CD4-positive, alpha-beta T cell treated with Interleukin-15 for 4 hours (primary cell): Measurements from ENCODE around the gene COL5A1.

ENCODE experiments used
- DNase-seq: peaks from one replicate; pipeline ENCODE4 v3.0.0-alpha.2; 2020; ENCODE audit warnings: low spot score

Gene COL5A1

DNA sequence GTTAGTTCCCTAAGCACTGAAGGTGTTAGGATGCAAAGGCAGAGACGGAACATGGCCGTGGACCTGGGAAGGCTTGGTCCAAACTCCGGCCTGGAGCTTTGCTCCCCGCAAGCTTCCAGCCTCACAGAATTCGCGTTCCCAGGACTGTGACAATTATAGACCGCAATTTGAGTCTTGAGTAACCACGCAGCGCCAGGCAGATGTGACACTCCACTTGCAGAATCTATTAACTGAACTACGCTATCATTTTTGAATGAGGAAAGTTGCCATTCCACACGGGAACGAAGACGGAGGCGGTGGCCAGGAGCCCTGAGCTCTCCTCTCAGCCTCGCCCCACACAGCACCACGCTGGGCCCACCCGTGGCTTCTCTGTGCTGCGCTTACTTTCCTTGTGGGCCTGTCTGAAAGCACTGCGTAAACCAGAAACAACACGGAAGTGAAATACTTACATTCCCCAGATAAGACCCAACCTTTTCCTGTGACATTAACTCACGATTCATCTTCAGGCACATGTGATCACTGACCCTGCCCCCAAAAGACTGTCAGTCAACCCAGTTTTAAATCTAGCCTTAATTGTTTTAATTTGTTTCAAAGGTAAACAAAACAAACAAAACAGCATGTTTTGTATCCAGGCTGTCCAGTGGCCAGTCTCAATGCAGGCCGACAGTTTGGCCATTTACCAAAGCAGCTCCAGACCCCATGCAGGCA lies 16.1 kb upstream of the COL5A1 start:
- no peak for DNase-seq

DNA sequence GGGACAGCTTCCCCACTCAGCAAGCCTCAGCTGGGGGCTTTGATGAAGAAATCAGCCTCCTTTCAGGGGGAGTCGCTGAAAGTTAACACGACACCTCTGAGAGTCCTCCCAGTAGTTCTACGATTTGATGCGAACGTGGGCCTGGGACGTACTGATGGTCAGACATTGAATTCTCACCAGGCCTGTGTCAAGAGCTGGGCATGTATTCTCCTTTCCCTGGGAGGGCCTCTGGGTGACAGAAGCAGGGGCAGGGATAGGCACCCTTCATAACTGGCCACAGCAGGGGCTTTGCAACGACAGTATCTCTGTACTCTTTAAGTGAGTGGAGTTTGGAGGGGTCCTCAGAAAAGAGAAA lies 15.6 kb upstream of the COL5A1 start:
- DNase-seq = no peak

DNA sequence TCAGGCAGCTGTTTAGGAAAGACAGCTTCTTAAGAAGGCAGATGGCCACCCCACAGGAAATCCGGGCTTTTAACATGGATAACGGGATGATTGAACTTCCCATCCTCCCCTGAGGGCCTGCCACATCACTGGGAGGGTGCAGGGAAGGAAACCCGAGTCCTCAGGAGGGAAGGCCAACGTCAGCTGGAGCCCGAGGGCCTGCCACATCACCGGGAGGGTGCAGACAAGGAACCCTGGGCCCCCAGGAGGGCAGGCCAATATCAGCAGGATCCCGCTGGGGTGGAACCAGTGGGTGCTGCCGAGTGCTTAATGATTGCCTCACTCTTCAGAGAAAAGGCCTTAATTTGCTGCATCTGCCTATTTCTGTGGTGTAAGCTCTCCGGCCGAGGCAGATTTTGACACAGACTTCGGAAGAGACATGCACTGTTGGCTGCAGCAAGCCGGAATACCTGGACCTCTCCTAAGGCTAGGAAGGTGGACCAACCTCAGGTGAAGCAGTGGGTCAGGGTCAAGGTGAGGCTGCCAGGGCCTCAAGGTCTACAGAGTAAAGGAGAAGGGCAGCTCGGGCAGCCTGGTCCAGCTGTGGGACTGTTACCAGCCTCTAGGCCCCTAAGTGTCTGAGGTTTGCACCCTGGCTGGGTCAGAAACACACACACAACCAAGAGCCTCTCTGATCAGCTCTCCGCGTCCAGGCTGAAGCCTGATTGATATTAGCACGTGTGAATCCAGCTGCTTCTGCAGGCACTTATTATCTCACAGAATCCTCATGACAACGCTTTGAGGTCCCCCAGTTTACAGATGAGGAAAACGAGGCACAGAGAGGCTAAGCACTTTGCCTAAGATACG lies 14.8 kb upstream of the COL5A1 start:
- no peak for DNase-seq

DNA sequence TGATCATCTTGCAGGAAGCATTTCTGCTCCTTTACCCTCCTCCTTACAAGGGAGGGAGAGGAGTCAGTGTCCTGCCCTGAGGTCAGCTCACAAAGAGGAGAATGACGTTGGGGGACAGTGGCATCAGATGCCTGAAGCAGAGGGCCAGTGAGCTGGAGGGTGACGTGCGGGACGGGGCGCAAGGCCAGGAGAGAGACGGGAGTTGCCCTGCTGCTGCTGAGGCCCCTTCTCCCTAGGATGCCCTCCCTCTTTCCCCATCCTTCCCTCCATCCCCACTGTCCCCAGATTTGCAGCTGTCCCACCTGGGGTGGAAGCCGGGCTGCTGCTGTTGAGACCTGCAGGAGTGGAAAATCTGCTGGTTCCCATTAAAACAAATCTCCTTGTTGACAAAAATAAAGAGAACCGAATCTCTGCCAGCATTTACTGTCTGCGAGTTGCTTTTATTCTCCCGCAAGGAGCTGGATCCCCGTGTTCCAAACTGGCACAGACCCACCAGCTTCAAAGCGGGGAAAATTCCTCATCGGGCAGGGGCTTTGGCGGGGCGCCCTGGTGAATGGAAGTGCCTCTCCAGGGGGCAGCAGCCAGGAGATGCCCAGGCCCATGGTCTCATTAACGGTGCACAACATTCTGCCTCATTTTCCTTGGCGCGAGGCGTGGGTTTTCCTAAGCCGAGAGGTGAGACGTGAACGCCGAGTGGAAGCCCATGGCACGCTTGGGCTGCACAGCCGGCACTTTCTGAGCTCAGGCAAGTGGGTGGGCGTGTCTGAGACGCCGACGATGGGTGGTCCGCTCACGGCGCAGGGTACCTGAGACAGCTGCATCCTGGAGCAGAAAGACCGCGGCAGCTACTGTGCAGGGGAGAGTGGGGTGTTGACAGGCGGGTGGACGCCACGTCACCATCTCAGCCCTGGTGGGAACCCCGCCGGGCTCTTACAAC lies 13.9 kb upstream of the COL5A1 start:
- DNase-seq = no peak

DNA sequence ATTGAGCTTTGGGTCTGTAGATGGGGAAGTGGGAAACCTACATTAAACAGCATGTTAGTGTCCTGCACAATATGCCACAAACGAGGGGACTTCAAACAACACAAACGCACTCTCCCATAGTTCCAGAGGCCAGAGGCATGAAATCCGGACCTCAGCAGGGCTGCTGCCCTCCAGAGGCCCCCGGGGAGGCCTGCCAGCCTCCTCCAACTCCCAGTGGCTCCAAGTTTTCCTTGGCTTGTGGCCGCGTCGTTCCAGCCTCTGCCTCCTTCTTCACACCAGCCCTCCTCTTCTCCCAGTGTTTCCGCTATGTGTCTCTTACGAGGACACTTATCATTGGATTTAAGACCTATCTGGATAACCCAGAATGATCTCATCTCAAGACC lies 13.3 kb upstream of the COL5A1 start:
- no peak for DNase-seq

DNA sequence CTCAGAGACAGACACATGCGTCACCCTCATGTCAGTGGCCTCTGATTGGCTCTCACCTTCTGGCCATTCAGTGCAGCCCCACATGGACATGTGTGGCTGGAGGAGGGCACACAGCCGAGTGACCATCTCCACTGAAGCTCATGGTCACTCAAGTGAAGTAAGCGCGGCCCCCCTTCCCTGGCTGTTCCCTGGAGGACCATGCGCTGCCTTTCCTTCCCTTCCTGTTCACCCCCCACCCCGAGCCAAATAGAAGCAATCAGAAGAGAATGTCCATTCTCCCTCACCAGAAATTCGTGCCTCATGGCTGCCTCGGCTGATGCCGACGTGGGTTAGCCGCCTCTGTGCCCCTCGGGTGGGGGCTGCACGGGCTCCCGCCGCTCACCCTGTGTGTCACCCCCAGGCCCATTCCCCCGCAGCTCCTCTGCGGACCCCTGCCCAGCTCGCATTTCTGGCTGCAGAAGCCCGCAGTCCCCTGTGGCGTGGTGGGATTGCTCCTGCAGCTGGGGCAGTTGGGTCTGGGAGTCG lies 12.5 kb upstream of the COL5A1 start:
- no peak for DNase-seq

DNA sequence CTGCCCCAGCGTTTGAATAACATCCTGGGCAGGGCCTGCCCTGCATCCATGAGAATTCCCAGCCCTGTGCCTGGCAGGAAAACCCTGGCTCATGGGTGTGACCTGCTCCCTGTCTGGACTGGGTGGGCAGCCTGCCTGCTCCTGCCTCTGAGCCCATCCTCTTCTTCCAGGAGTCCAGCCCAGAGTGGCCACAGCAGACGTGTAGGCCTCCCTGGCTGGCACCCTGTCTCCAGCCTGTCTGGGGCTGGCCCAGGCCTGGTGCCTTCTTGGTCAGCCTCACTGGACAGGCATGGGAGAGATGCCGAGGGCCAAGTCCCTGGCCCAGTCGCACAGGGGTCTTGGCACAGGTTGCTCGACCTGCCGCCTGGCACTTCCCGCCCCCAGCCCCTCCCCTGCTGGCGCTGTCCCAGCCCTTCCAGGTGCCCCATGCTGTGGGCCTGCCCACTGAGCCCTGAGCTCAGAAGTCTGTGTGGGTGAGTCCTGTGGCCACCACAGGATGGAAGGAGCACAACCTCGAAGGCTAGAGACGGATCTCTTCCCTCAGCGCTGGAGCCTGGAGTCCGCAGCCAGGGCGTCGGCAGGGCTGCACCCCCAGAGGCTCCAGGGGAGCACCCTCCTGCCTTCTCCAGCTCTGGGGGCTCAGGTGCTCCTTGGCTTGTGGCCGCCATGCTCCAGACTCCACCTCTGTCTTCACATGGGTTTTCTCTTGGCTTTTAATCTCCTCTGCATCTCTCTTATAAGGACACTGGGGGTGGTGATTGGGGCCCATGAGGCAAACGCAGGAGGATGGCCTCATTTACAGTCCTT lies 11.8 kb upstream of the COL5A1 start:
- DNase-seq = no peak

DNA sequence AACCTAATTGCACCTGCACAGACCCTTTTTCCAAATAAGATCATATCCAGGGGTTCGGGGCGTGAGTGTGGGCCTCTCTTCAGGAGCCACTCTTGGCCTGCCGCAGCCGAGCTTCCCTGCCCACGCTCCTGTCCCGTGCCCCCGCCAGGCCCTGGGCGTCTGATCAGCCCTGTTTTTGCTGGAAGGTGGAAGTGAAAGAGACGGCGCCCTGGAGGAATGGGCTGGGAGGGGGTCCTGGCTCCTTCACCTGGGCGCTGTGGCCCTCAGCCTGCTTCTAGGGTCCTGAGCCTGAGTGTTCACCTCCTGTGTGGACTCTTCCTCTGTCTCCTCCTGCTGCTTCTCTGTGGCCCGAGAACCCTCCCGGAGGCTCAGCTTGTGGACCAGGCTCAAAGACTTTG lies 11.2 kb upstream of the COL5A1 start:
- no peak for DNase-seq

DNA sequence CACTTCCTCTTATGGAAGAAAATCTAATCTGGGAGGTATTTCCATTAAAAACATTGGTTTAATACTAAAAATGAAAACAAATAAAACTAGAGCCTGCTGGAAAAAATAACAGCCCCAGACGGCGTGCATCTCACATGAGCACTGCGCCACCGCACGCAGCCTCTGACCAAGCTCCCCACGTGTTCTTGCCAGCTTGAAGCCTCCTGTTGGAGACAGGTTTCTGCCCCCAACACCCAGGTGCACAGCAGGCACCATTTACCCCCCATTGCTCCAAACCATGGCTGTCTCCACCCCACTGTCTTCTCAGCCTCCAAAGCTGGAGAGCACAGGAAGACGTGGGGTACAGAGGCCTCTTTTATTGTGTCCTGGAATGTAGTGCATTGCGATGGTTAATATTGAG lies 10.7 kb upstream of the COL5A1 start:
- DNase-seq = no peak

DNA sequence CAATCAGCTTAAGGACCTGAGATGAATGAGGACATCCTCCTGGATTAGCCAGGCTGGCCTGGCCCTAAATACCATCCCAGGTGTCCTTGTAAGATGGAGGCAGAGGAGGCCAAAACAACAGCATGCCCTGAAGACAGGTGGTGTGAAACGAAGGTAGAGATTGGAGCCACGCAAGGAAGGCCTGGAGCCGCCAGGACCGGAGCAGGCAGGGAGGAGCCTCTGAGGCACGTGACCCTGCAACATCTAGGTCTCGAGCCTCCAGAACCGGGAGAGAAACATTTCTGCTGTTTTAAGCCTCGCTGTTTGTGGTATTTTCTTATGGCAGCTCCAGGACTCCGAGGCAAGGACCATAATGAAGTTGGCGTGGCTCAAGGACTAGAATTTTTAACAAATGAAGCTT lies 9.7 kb upstream of the COL5A1 start:
- no peak for DNase-seq

DNA sequence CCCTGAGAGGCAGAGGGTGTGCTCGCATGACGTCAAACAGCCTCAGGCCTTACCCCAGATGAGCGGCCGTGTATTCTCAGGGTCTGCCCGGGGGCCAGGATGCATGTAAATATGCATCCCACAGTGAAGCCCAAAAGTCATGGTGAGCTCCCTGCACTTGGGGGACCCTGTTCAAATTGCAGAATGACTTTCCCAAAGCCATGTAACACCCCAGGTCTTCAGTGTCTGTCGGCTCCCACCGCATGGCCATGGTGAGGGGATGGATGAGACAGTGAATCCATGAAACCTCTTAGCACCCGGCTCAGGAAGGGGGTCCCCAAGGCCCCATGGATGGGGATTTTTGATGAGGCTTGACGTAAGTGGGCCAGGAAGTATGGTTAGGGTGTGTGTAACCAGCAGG lies 9.3 kb upstream of the COL5A1 start:
- DNase-seq = no peak

DNA sequence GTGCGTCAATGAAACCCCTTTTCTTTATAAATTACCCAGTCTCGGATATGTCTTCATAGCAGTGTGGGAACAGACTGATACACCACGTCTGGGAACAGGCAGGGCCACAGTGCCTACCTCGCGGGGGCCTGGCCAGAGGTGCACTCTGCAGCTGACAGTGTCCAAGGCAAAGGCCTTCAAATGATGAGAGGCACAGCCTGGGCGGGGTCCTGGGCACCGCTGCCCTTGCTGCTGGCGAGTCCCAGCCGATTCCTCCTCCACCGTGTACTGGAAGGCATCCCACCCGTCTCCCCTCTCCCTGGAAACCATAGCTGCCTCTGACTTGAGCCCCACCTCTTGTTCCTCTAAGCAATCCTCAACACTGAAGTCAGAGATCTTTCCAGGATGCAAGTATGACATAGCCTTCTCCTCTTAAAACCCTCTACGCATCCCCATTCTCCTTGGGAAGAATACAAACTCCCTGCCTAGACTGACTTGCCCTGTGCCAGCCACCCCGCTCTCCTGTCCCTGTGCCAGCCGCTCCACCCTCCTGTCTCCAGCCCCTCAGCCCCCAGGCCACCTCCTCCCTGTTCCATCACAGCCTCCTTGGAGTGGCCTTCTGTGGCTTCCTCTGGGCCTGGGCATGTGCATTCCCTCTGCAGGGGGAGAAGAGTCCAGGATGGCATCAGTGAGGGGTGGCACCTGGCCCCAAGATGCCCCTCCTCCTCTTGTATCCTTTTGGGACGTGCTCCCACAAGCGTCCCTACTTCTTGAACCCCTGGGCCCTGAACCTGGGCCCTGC lies 8.1 kb upstream of the COL5A1 start:
- no peak for DNase-seq

DNA sequence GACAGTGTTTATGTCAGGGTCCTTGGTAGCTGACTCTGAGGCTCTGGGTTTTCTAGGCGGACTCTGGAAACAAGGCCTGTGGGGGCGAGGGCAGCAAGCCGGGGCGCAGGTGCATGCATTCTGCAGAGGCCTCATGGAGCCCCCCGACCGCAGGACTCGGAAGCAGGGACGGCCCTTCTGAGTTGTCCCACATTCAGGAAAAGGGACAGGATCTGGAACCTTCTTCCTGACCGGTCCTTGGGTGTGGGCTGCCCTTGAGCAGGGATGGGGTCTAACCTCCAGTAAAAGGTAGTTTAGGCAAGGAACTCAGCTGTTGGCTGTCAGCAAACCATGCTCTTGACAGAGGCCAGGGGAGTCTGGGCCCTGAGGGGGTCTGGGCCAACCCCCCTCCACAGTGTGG lies 7.4 kb upstream of the COL5A1 start:
- no peak for DNase-seq

DNA sequence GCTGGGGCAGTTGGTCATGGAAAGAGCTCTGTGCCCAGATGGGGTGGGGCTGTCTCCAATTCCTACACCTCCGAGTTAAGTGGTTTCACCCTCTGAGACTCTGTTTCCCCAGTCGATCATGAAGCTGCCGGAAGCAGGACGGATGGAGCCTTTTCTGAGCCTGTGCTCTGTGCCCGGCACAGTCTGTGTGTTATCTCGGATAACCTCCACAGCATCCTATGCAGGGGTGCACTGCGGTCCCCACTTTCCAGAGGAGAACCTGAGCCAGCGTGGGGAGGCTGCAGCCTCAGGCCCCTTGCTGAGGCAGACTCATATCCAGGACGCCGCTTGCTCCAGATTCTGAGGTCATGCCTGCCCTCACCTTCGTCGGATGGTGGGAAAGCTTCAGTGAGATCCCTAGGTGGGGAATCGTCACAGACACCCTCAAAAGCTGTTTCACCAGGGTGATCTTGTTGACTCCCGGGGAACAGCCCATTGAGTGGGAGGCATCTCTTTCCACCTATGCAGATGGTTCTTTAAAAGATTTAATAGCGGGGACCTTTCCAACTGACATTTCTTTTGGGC lies 6.9 kb upstream of the COL5A1 start:
- DNase-seq = no peak

DNA sequence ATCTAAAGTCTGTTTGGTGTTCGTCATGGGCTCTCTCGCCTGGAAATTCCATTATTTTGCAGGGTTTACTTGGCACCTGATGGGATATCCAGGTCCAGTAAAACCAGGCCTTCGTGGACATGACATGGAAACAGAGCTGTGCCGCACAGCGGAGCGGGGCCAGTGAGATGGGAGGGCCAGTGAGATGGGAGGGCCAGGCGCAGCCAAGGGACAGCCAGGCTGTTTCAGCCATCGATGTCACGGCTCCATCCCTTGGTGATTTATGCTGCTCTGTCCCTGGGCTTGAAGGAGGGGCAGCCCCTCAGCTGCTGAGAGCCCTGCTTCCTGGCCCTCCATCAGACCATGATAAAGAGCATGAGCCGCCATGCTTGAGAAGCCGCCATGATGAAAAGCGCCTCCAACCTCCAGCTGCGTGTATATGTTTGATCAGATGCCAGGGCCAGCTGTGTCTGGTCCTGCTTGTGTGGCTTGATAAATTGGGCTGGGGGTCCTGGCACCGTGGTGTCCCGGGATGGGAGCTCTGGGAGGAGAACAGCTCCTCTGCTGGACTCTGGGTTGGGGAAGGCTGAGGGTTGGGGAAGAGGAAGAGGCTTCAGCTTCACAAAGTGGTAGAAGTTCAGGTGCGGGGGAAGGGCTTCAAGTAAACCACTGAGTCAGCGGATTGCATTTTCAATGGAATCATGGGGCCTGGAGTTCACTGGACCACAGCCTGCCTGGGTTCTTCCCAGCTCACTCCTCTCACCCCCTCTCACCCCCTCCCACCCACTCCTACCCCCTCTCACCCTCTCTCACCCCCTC lies 6.1 kb upstream of the COL5A1 start:
- DNase-seq = no peak

DNA sequence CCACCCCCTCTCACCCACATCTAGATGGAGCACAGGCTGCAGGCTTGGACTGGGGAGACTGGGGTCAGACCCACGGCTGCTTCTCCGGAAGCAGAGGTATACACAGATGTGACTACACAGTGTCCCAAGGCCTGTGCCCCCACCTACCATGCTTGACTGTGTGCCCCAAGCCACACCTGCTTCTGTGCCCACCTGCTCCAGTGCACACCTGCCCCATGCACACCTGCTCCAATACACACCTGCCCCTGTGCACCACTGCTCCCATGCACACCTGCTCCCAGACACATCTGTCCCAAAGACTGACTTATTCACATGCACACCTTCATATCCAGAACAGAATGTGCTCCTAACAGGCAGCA lies 5.5 kb upstream of the COL5A1 start:
- no peak for DNase-seq

DNA sequence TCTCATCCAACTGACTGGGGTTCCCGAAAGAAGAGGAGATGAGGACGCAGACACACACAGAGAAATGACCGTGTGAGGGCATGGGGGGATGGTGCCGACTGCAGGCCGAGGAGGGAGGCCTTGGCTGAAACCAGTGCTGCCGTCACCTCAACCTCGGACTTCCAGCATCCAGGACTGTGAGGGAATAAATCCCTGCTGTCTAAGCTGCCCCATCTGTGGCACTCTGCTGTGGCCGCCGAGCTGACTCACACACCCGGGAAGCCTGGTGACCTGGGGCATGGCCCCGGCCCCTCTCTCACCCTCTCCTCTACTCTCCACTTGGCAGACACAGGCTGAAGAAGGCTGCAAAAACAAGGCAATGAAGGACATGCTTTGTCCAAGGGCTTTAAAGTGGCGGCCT lies 4.4 kb upstream of the COL5A1 start:
- no peak for DNase-seq

DNA sequence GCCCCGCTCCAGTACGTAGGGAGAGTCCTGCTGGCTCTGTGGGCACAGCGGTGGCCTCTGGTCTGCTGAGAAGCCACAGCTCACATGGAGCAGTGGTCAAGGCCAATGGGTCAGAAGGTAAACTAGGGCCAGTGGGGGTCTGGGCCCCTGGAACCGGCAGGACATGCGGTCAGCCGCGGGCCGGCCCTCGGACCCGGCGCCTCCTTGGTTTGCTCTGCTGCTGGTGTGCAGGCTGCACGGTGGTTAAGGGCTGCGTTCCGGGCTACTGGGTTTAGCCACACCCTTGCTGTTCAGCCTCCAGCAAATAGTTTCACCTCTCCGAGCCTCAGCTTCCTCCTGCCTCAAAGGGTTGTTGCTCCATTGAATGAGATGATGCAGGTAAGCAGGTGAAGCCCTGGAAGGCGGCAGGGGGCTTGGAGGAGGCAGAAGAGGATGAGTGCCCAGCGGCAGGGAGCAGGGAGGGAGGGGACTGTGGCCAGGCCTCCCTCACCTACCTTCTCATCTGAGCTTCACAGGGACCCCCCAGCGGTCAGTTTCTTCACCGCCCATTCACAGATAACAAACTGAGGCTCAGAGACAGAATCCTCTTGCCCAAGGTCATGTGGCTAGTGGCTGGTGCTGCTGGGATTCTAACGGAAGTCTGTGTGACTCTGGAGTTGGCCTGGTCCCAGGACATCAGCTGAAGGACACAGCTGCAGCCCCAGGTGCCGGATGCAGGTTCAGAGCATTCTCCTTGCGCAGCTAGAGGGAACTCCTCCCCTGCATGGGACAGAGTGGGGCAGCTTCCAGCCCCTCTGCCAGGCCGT lies 3.7 kb upstream of the COL5A1 start:
- no peak for DNase-seq
